ENCODE data around the gene PTDSS2.

The PTDSS2 gene

GRCh38 chr11:532527-532985 is 82.5 kb downstream of the PTDSS2 start:
- no peaks in the 10 kb centered on the region for H3K9me3 ChIP-seq (ENCODE audit: control insufficient read depth, insufficient read depth, low read length)
- no peak overlapping the region for H3K9ac ChIP-seq (ENCODE audit: low read depth, low read length)
- H3K4me3 ChIP-seq (ENCODE audit: low read depth, low read length) = no peak overlapping the region
- no peak overlapping the region for H3K27ac ChIP-seq (ENCODE audit: low read depth, low read length)
- peaks cover 26% of the 10 kb centered on the region for H3K36me3 ChIP-seq (ENCODE audit: control insufficient read depth, insufficient read depth, low read length)
- H3K27me3 ChIP-seq (ENCODE audit: control insufficient read depth, insufficient read depth, low read length) = peaks cover 14% of the 10 kb centered on the region
- peaks cover 4% of the 10 kb centered on the region for H3K4me1 ChIP-seq (ENCODE audit: control insufficient read depth, insufficient read depth, low read length)

- Histone ChIP-seq H3K4me3 (ENCODE audit: low read depth, low read length) (no peak overlapping the region), H3K27ac (ENCODE audit: low read depth, low read length) (no peak overlapping the region), H3K27me3 (ENCODE audit: control insufficient read depth, insufficient read depth, low read length) (peaks cover 19% of the 10 kb centered on the region), H3K4me1 (ENCODE audit: control insufficient read depth, insufficient read depth, low read length) (peaks cover 8% of the 10 kb centered on the region), H3K9me3 (ENCODE audit: control insufficient read depth, insufficient read depth, low read length) (no peaks in the 10 kb centered on the region), H3K9ac (ENCODE audit: low read depth, low read length) (no peak overlapping the region), H3K36me3 (ENCODE audit: control insufficient read depth, insufficient read depth, low read length) (peaks cover 26% of the 10 kb centered on the region)
Measured at GRCh38 chr11:532986-533585, 83.0 kb downstream of the PTDSS2 start.

GRCh38 chr11:533586-534395 is 83.7 kb downstream of the PTDSS2 start:
- Histone ChIP-seq H3K4me1 (ENCODE audit: control insufficient read depth, insufficient read depth, low read length) (peaks cover 8% of the 10 kb centered on the region), H3K27ac (ENCODE audit: low read depth, low read length) (no peak overlapping the region), H3K27me3 (ENCODE audit: control insufficient read depth, insufficient read depth, low read length) (peaks cover 19% of the 10 kb centered on the region), H3K9me3 (ENCODE audit: control insufficient read depth, insufficient read depth, low read length) (no peaks in the 10 kb centered on the region), H3K9ac (ENCODE audit: low read depth, low read length) (no peak overlapping the region), H3K4me3 (ENCODE audit: low read depth, low read length) (no peak overlapping the region), H3K36me3 (ENCODE audit: control insufficient read depth, insufficient read depth, low read length) (peaks cover 26% of the 10 kb centered on the region)

GRCh38 chr11:534396-535209 is 84.5 kb downstream of the PTDSS2 start:
- peaks cover 19% of the 10 kb centered on the region for H3K27me3 ChIP-seq (ENCODE audit: control insufficient read depth, insufficient read depth, low read length)
- peak overlapping the region; percentile 79 for H3K4me3 ChIP-seq (ENCODE audit: low read depth, low read length)
- H3K27ac ChIP-seq (ENCODE audit: low read depth, low read length) = no peak overlapping the region
- H3K9ac ChIP-seq (ENCODE audit: low read depth, low read length) = peak overlapping the region; percentile 24; the same call in 1 of the 2 replicates
- H3K36me3 ChIP-seq (ENCODE audit: control insufficient read depth, insufficient read depth, low read length) = peaks cover 26% of the 10 kb centered on the region
- no peaks in the 10 kb centered on the region for H3K9me3 ChIP-seq (ENCODE audit: control insufficient read depth, insufficient read depth, low read length)
- H3K4me1 ChIP-seq (ENCODE audit: control insufficient read depth, insufficient read depth, low read length) = peaks cover 8% of the 10 kb centered on the region

GRCh38 chr11:535210-535518 is 85.1 kb downstream of the PTDSS2 start:
- H3K9ac ChIP-seq (ENCODE audit: low read depth, low read length) = no peak overlapping the region
- H3K27ac ChIP-seq (ENCODE audit: low read depth, low read length) = no peak overlapping the region
- peaks cover 19% of the 10 kb centered on the region for H3K27me3 ChIP-seq (ENCODE audit: control insufficient read depth, insufficient read depth, low read length)
- peaks cover 26% of the 10 kb centered on the region for H3K36me3 ChIP-seq (ENCODE audit: control insufficient read depth, insufficient read depth, low read length)
- no peaks in the 10 kb centered on the region for H3K9me3 ChIP-seq (ENCODE audit: control insufficient read depth, insufficient read depth, low read length)
- H3K4me1 ChIP-seq (ENCODE audit: control insufficient read depth, insufficient read depth, low read length) = peaks cover 8% of the 10 kb centered on the region
- peak overlapping the region; percentile 85; the same call in 1 of the 2 replicates for H3K4me3 ChIP-seq (ENCODE audit: low read depth, low read length)

GRCh38 chr11:535519-536454 is 85.7 kb downstream of the PTDSS2 start, which contains the start of gene HRAS:
TSS of gene HRAS (minus strand) at chr11:535576.
- Histone ChIP-seq H3K9me3 (ENCODE audit: control insufficient read depth, insufficient read depth, low read length) (no peaks in the 10 kb centered on the region), H3K27ac (ENCODE audit: low read depth, low read length) (peak within 1 kb of the TSS; percentile 67), H3K27me3 (ENCODE audit: control insufficient read depth, insufficient read depth, low read length) (peaks cover 19% of the 10 kb centered on the region), H3K4me3 (ENCODE audit: low read depth, low read length) (peak within 1 kb of the TSS; percentile 85), H3K4me1 (ENCODE audit: control insufficient read depth, insufficient read depth, low read length) (peaks cover 8% of the 10 kb centered on the region), H3K9ac (ENCODE audit: low read depth, low read length) (peak within 1 kb of the TSS; percentile 24; the same call in 1 of the 2 replicates), H3K36me3 (ENCODE audit: control insufficient read depth, insufficient read depth, low read length) (peaks cover 26% of the 10 kb centered on the region)

- H3K9ac ChIP-seq (ENCODE audit: low read depth, low read length) = peak within 1 kb of the TSS; percentile 44; the same call in 1 of the 2 replicates
Measured at GRCh38 chr11:536841-537621, 87.0 kb downstream of the PTDSS2 start, which contains the start of gene LRRC56. TSS of gene LRRC56 (plus strand) at chr11:537527. CDS start at chr11:540685, 3,158 bp downstream.

GRCh38 chr11:537622-538430 is 87.7 kb downstream of the PTDSS2 start:
- Histone ChIP-seq H3K36me3 (ENCODE audit: control insufficient read depth, insufficient read depth, low read length) (peaks cover 12% of the 10 kb centered on the region), H3K9ac (ENCODE audit: low read depth, low read length) (no peak overlapping the region), H3K27ac (ENCODE audit: low read depth, low read length) (no peak overlapping the region), H3K4me3 (ENCODE audit: low read depth, low read length) (peak overlapping the region; percentile 85), H3K9me3 (ENCODE audit: control insufficient read depth, insufficient read depth, low read length) (no peaks in the 10 kb centered on the region), H3K4me1 (ENCODE audit: control insufficient read depth, insufficient read depth, low read length) (peaks cover 8% of the 10 kb centered on the region), H3K27me3 (ENCODE audit: control insufficient read depth, insufficient read depth, low read length) (peaks cover 19% of the 10 kb centered on the region)

More at GRCh38 chr11:536841-537621, 87.0 kb downstream of the PTDSS2 start, which contains the start of gene LRRC56:
- H3K9me3 ChIP-seq (ENCODE audit: control insufficient read depth, insufficient read depth, low read length) = no peaks in the 10 kb centered on the region
- H3K27ac ChIP-seq (ENCODE audit: low read depth, low read length) = no peak within 1 kb of the TSS
- H3K36me3 ChIP-seq (ENCODE audit: control insufficient read depth, insufficient read depth, low read length) = peaks cover 20% of the 10 kb centered on the region
- H3K4me1 ChIP-seq (ENCODE audit: control insufficient read depth, insufficient read depth, low read length) = peaks cover 8% of the 10 kb centered on the region
- peak within 1 kb of the TSS; percentile 85 for H3K4me3 ChIP-seq (ENCODE audit: low read depth, low read length)
- peaks cover 19% of the 10 kb centered on the region for H3K27me3 ChIP-seq (ENCODE audit: control insufficient read depth, insufficient read depth, low read length)

- Histone ChIP-seq H3K27ac (ENCODE audit: low read depth, low read length) (no peak overlapping the region), H3K27me3 (ENCODE audit: control insufficient read depth, insufficient read depth, low read length) (peaks cover 19% of the 10 kb centered on the region), H3K36me3 (ENCODE audit: control insufficient read depth, insufficient read depth, low read length) (peaks cover 5% of the 10 kb centered on the region), H3K9me3 (ENCODE audit: control insufficient read depth, insufficient read depth, low read length) (no peaks in the 10 kb centered on the region), H3K9ac (ENCODE audit: low read depth, low read length) (no peak overlapping the region), H3K4me1 (ENCODE audit: control insufficient read depth, insufficient read depth, low read length) (peaks cover 8% of the 10 kb centered on the region), H3K4me3 (ENCODE audit: low read depth, low read length) (no peak overlapping the region)
Measured at GRCh38 chr11:538431-539051, 88.5 kb downstream of the PTDSS2 start.
